NCI-H1930 (cell line): ENCODE data around the gene MKX.

Source experiments
- DNase-seq, 2 experiments: peaks; one replicate each; lab custom pipeline; 2025; lab: John Stamatoyannopoulos, UW

Gene MKX

DNA sequence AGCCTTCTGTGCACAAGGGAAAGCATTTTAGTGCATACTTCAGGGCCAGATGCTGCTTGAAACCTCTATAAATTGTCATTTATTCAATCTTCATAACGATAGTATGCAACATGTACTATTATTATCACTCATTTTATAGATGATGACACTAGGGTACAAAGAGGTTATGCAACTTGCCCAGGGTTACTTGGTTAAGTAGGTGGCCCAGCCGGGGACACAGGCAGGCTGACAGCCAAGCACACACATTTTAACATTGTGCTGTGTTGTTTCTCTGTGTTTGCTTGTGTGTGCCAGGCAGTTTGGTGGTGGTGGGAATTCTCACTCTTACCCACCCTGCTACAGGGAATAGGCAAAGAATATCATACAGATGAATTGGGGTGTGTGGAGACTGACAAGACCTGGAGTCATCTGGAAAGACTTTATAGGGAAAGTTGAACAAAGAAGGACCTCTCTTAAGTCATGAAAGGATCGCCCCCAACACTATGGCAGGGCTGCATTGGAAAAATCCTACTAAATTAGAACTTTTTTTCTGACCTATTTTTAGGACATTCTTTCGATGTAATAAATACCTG, 98.9 kb downstream of the MKX start:
- DNase-seq = no peak

DNA sequence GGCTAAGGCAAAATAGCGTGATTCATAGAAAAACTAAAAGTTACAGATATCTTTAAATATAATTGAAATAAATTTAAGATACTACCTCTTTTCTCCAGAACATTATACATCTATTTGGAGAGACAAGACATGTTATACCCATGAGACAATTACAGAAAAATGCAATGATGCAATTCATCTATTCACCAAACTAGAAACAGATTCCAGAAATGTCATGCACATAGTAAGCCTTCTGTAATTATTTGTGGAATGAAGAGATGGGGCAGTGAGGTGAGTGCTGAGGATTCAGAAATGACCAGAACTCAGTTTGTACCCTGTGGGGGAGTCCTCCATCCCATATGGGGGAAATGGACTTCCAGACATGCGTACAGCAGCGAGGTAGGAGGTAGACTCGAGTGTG, 99.4 kb downstream of the MKX start:
- no peak for DNase-seq

DNA sequence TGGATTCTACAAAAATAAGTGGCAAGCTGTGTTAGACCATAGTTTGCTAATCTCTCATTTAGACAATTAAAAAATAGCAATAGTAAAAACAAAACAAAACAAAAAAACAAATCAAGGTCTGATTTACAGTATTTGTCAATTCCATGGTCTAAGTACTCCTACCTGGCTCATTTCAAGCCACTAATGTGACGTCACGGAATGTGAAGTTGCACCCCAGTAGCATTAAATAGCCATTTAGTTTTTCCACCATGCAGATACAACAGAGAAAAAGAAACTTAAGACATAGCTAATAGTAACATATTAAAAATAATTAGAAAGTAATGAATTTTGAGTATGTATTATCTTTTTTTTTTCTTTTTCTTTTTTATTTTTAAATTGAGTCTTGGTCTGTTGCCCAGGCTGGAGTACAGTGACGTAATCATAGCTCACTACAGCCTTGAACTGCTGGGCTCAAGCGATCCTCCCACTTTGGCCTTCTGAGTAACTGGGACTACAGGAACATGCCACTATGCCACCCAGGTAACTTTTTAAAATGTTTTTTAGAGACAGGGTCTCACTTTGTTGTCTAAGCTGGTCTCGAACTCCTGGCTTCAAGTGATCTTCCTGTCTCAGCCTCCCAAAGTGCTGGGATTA, 101.2 kb downstream of the MKX start:
- no peak for DNase-seq

DNA sequence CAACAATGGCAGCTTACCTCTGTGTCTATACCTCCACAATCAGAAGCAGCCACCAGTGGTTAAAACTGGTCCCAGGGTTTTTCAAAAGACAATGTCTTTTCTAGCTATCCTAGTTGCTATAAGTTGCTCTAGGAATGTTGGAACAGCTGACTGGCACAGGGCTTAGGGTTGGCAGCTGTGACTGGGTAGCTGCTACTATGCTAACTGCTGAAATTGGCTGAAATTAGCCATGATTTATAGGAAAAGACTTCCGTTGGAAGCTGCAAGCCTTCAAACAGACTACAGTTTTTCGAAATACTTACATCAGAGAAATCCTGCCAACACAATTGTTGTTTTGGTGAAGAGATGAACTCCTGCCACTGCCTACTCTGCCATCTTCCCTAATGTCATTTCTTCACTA, 102.3 kb downstream of the MKX start:
- no peak for DNase-seq

DNA sequence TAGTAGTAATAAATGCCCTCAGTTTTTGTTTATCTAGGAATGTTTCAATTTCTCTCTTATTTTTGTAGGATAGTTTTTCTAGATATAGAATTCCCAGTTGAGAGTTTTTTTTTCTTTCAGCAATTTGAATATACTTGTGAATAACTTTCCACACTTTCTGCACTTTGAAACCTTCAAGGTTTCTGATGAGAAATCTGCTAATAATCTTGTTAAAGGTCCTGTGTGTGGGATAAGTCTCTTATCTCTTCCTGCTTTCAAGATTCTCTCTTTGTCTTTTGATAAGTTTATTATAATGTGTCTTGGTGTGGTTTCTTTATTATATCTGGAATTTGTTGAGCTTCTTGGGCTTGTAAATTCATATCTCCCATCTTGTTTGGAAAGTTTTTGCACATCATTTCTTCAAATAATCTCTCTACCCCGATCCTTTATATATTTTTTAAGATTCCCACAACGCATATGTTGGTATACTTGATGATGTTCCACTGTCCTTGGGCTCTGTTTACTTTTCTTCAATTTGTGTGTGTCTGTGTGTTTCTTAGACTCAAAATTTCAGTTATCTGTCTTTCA, 103.5 kb downstream of the MKX start:
- no peak for DNase-seq

DNA sequence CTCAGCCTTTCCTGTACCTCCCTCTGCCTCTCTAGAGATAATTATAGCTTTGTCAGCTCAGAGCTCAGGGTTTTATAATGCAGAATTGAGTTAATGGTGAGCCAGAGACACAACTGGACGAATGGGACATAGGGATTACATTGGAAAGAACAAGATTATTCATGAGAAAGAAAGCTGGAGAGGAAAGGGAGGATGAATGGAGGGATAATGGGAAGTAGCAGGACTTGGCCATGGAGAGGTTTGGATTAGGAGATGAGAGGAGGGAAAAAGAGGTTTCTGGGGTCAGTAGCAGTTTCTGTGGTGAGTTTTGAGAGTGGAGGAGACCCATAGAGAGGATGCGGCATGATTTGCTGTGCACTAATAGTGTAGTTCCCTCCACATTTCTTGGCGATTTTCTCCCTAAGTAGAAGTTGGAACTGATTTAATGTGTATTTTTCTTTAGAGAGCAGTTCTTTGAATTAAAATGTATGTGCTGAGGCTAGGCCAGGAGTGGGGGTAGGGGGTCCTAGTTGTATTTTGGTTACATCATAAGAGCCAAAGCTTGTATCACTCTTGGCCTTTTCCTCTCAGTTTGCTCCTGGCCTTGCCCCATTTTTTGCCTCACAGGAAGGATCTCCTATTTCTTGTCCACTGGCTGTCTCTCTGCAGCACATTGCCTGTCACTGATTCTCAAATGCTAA, 107.4 kb downstream of the MKX start:
- DNase-seq = no peak

DNA sequence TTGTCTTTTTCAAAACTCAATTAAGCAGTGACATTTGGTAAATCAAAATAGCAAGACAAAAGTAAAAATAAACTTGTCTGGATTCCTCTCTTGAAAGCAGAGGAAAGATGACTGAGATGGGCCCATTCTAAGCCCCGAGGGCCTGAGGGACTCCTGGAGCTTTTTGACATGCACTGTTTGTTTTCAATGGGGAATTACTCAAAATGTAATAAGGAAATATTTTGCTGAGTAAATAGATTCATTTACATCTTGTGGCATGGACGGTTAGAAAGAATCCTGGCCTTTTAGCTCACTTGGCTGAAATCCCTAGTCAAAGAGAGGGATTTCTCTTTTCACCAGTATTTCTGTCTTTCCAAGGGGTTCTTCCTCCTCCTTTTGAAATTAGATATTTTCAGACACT, 108.0 kb downstream of the MKX start:
- no peak for DNase-seq

DNA sequence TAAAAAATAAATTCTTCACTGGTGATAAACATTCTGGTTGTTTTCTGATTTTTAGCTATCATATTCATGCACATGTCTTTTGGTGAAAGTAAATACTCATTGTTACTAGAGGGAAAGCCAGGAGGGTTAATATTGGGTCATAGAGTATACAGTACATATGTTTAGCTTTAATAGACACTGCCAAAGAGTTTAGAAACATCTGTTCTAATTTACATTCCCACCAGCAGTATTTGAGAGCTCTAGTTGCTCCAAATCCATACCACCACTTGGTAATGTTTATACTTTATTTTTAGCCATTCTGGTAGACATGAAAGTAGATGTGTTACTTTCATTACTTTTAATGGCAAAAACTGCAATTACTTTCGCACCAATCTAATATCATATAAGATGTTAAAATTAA, 108.8 kb downstream of the MKX start:
- no peak for DNase-seq

DNA sequence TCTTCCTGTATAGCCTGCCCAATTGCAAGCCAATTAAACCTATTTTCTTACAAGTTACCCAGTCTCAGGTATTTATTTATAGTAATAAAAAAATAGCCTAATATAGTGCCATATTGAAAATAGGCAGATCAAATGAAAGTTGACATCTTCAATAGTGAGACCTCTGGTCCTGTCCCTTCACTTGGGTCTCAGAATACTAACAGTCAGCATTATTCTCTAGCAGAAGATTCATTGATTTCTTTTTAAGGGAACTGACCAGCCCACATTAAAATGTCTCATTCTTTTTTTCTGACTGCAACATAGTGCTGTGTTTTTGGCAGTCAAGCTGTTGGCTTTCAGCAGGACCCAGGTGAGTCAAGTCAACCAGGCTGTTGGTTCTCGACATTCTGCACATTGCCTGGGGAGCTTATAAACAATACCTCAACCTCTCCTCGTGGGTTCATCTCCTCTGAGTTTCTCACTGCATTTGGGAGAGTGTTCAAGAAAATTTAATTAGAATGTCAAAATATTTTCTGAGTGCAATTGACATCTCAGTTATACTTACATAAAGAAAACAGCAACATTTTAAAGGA, 109.8 kb downstream of the MKX start:
- no peak for DNase-seq

DNA sequence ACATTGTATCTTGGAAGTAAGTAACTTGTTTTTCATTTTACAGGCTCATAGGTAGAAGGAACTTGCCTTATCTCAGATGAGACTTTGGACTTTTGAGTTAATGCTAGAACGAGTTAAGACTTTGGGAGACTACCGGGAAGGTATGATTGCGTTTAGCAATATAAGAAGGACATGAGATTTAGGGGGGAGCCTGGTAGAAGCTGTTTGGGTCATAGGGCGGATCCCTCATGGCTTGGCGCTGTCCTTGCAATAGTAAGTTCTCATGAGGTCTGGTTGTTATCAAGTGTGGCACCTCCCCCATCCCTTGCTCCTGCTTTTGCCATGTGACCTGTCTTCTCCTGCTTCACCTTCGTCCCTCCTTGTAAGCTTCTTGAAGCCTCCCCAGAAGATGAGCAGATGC, 110.3 kb downstream of the MKX start:
- DNase-seq = no peak

DNA sequence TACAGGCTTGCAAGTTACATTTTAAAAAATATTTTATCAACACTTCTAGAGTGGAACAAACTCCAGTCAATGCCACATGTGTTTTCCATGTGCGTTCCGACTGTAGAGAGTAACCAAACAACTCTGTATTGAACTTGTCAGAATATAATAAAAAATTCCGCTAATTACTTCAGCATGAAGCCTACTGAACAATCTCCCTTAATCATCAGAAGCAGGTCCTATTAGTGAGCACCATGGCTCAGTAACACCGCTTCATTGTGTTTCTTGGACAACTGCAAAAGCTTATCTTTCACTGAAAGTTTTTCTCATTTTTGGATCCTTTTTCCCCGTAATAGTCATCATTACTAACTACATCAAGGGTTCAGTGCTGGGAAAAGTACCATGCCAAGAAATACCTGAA, 117.0 kb downstream of the MKX start:
- DNase-seq = no peak

DNA sequence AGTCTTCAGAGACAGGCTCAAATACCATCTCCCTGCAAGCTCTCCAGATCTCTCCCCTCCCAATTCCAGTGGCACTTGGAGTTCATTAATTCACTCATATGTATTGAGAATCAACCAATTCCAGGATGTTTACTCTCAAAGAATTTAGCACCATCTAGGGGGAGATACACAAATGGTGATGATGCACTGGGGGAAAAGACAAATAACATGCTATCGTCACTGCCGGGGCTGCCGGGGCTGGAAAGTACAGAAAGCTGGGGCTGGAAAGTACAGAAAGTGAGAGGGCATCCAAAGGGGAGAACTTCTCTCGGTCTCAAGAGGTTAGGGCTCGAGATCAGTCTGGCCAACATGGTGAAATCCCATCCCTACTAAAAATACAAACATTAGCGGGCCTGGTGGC, 118.7 kb downstream of the MKX start:
- DNase-seq = no peak

DNA sequence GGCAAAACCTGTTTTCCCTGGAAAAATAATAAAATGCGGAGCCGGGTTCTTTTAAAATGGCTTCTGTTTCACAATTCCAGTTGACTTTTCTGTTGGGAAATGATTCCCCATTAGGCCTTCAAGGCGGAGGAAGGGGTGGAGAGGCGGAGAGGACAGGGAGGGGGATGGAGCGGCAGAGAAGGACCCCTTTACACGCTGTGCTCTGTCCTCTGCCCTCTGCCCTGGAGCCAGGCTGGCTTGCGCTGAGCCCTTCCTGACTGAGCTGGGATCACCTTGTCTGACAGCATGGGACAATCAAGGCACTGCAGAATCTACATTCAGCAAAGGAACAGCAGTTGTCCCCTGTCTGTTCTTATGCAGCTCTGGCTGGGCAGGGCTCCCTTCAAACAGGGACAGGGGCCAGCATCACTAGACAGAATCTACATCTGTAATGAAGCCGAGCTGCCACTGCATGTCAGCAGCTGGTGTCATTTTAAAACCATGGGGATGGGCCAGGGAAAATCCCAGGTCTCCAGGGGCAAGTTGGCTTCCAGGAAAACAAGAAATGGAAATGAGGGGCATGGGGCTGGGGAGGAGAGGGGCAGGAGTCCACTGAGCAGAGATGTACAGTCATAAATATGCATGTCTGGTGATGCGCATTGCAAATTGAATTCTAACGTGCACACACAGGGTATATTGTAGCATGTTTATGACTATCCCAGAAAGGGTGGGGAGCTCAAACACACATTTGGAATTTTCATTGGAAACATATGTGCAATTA, 120.0 kb downstream of the MKX start:
- DNase-seq = no peak

DNA sequence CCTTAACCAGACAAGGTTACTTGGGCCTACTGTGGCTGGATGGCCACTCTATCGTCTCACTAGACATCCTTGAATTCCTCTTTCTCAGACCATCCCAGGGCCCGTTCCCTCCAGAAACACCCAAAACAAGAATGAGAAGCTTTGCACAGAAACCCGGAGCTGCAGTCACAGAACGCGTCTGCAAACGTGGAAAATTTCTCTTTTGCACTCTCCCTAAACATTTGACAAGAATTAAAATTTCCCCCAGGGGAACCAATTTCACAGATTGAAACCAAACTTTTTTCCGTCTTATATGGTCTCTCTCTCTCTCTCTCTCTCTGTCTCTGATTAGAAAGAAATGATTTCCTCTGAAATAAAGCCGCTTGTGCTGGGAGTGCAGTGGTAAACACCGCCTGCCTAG, 120.7 kb downstream of the MKX start:
- no peak for DNase-seq
